Measurements from ENCODE around the gene GSTM2. TPM values are rescaled to one million over a fixed set of nuclear protein-coding genes. Genes with fewer than 3 reads are reported as not detected.

The GSTM2 gene
- total RNA-seq, 4 donors from 2014 or later, result 27.0 to 87.5 (median 57.2) TPM

DNA sequence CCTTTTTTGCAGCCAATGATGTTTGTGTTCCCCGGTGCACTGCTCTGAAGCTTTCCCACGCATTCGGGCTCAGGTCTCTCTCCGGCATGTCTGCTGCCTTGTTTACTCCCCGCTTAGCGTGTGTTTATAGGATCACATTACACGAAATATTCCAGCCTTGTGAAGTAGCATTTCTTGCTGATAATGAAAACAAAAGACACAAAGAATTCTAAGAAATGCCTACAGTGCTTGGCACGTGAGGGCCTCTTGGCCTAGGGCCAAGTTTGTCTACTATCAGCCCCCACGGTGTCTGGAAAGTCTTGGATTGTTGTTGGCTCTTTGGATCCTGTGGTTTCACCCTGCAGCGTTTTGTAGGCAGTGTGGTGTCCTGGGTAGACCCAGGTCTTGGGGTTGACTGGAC lies 23.2 kb upstream of the GSTM2 start:
- H3K27ac ChIP-seq, result no peak overlapping the region

DNA sequence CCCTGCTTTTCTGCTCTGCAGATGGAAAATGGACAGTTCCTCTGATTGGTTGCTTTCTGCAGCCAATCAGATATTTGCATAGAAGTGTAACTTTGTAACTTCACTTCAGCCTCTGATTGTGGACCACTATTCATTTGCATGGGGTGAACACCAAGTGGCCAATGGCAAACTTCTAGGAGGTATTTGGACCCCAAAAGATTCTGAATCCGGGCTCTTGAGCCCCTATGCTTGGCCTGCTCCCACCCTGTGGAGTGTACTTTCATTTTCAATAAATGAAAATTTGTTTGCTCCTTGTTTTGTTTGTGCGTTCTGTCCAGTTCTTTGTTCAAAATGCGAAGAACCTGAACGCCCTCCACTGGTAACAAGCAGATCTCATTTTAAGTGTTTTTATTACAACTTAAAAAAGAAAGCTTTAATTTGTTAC lies 18.4 kb upstream of the GSTM2 start:
- Histone ChIP-seq H3K9me3 (no peaks in the 10 kb centered on the region), H3K4me1 (no peaks in the 10 kb centered on the region), H3K27ac (peak overlapping the region in 1 of 4 donors; percentile 36), H3K4me3 (no peak overlapping the region), H3K27me3 (no peaks in the 10 kb centered on the region), H3K36me3 (no peaks in the 10 kb centered on the region)
- 57 to 67% methylated on average over 4 of the region's 4 CpGs for WGBS, 2 donors (ENCODE audit: low coverage in 1 of 2)
- no peak for DNase-seq
- intact Hi-C loops (cut with DNase I; ENCODE audit: low total_unique reads) (no loop called here), in situ Hi-C loops (cut with MboI; ENCODE audit: low pct_ligation_motif_present in 1 of 4, low pct_unique_long_range_greater_than_20kb in 1 of 4, low sequenced_read_pairs in 3 of 4) (no loop called here)
- no peak for TF ChIP-seq EP300 (IDR thresholded peaks at IDR 0.05; ENCODE audit: low read depth)
- no peak for TF ChIP-seq POLR2AphosphoS5 (IDR thresholded peaks at IDR 0.05)
- TF ChIP-seq, protein P1, sequence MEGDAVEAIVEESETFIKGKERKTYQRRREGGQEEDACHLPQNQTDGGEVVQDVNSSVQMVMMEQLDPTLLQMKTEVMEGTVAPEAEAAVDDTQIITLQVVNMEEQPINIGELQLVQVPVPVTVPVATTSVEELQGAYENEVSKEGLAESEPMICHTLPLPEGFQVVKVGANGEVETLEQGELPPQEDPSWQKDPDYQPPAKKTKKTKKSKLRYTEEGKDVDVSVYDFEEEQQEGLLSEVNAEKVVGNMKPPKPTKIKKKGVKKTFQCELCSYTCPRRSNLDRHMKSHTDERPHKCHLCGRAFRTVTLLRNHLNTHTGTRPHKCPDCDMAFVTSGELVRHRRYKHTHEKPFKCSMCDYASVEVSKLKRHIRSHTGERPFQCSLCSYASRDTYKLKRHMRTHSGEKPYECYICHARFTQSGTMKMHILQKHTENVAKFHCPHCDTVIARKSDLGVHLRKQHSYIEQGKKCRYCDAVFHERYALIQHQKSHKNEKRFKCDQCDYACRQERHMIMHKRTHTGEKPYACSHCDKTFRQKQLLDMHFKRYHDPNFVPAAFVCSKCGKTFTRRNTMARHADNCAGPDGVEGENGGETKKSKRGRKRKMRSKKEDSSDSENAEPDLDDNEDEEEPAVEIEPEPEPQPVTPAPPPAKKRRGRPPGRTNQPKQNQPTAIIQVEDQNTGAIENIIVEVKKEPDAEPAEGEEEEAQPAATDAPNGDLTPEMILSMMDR (IDR thresholded peaks at IDR 0.05), result peak in 1 of 5 experiments; percentile 6
- TF ChIP-seq POLR2A (IDR thresholded peaks at IDR 0.05), result no peak

More for the DNA sequence above, 23.2 kb upstream of the GSTM2 start:
- no peaks in the 10 kb centered on the region for H3K36me3 ChIP-seq
- WGBS, 2 donors (ENCODE audit: low coverage in 1 of 2), result no CpG with 5 or more reads among the region's 10 CpGs
- DNase-seq, result no peak
- in situ Hi-C loops (cut with MboI; ENCODE audit: low pct_ligation_motif_present in 1 of 4, low pct_unique_long_range_greater_than_20kb in 1 of 4, low sequenced_read_pairs in 3 of 4), result loop anchor here in 1 of 4 donors (5.0 kb wide), 1 partner anchor 128 kb away; no protein-coding TSS in a partner anchor
- H3K9me3 ChIP-seq, result no peaks in the 10 kb centered on the region
- intact Hi-C loops (cut with DNase I; ENCODE audit: low total_unique reads), result loop anchor here (5.0 kb wide), 1 partner anchor 128 kb away; no protein-coding TSS in a partner anchor
- peaks cover 0 to 9% (median 8%) of the 10 kb centered on the region in 4 donors for H3K4me1 ChIP-seq
- H3K27me3 ChIP-seq, result no peaks in the 10 kb centered on the region
- no peak for TF ChIP-seq EP300 (IDR thresholded peaks at IDR 0.05; ENCODE audit: low read depth)
- no peak for TF ChIP-seq POLR2AphosphoS5 (IDR thresholded peaks at IDR 0.05)
- no peak for TF ChIP-seq POLR2A (IDR thresholded peaks at IDR 0.05)
- TF ChIP-seq, protein P1 (IDR thresholded peaks at IDR 0.05), result no peak
- no peak overlapping the region for H3K4me3 ChIP-seq

DNA sequence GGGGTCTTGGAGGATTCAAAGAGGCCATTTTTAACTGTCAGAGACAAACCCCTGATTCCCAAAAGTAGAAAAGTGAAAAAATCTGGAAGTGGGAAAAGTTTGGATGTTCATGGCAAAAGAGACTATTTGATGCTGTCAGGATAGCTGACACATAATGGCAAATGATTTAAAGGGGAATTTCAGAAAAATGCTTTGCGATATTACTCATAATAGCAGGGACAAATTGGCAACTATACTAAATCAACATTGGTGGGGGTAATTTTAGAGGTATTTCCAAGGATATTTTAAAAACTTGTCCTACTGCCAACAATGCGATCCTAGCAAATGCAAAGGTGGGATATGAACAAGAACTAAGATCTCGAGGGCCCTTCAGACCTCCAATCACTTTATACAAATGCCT lies 17.2 kb upstream of the GSTM2 start:
- WGBS, 2 donors (ENCODE audit: low coverage in 1 of 2), result 89 to 90% methylated on average over 2 to 3 of the region's 3 CpGs

DNA sequence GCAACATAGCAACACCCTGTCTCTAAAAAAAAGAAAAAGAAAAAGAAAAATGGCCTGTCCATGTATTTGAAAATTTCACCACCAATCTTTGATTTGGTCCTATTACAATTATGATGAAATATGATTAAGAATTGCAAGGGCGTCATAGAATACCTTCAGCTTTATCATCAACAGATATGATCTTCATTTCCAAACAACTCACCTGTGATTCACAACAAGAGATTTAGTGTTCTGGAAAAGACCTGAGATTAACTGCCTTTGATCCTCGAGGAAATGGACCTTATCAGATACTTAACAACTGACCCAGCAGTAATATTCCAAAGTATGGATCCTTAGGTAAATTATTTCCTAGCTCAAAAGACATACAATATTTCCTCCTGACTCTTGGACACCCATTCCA lies 15.5 kb upstream of the GSTM2 start:
- 46 to 50% methylated on average over 2 of the region's 2 CpGs for WGBS, 2 donors (ENCODE audit: low coverage in 1 of 2)
- H3K9me3 ChIP-seq, result no peaks in the 10 kb centered on the region
- in situ Hi-C loops (cut with MboI; ENCODE audit: low pct_ligation_motif_present in 1 of 4, low pct_unique_long_range_greater_than_20kb in 1 of 4, low sequenced_read_pairs in 3 of 4), result loop anchor here (5.0 to 25.0 kb wide), 5 partner anchors 110 to 335 kb away; partner anchors contain the start of genes AHCYL1 (in 3 of the 4) and EPS8L3 (in 1 of the 4)
- H3K36me3 ChIP-seq, result no peaks in the 10 kb centered on the region
- no peak overlapping the region for H3K4me3 ChIP-seq
- intact Hi-C loops (cut with DNase I; ENCODE audit: low total_unique reads), result loop anchor here (10.0 kb wide), 1 partner anchor 332 kb away; the partner anchor contains the start of gene AHCYL1
- TF ChIP-seq POLR2AphosphoS5 (IDR thresholded peaks at IDR 0.05), result no peak
- no peak for TF ChIP-seq EP300 (IDR thresholded peaks at IDR 0.05; ENCODE audit: low read depth)
- TF ChIP-seq POLR2A (IDR thresholded peaks at IDR 0.05), result no peak
- TF ChIP-seq, protein P1 (IDR thresholded peaks at IDR 0.05), result no peak
- DNase-seq, result no peak
- H3K27me3 ChIP-seq, result no peaks in the 10 kb centered on the region
- no peak overlapping the region for H3K27ac ChIP-seq
- H3K4me1 ChIP-seq, result peaks cover 7 to 14% (median 10%) of the 10 kb centered on the region in 4 donors

More for the DNA sequence above, 17.2 kb upstream of the GSTM2 start:
- Histone ChIP-seq H3K36me3 (no peaks in the 10 kb centered on the region), H3K4me3 (no peak overlapping the region), H3K27me3 (no peaks in the 10 kb centered on the region), H3K9me3 (no peaks in the 10 kb centered on the region), H3K27ac (no peak overlapping the region), H3K4me1 (peaks cover 7 to 9% (median 8%) of the 10 kb centered on the region in 4 donors)
- no peak for TF ChIP-seq POLR2AphosphoS5 (IDR thresholded peaks at IDR 0.05)
- TF ChIP-seq, protein P1 (IDR thresholded peaks at IDR 0.05), result no peak
- TF ChIP-seq EP300 (IDR thresholded peaks at IDR 0.05; ENCODE audit: low read depth), result no peak
- no peak for TF ChIP-seq POLR2A (IDR thresholded peaks at IDR 0.05)
- intact Hi-C loops (cut with DNase I; ENCODE audit: low total_unique reads) (loop anchor here (10.0 kb wide), 1 partner anchor 334 kb away; the partner anchor contains the start of gene AHCYL1), in situ Hi-C loops (cut with MboI; ENCODE audit: low pct_ligation_motif_present in 1 of 4, low pct_unique_long_range_greater_than_20kb in 1 of 4, low sequenced_read_pairs in 3 of 4) (loop anchor here (5.0 to 25.0 kb wide), 5 partner anchors 112 to 337 kb away; partner anchors contain the start of genes AHCYL1 (in 3 of the 4) and EPS8L3 (in 1 of the 4))
- DNase-seq, result no peak
